GM23338 (cell line): Measurements from ENCODE around the gene PSMD3.

Experiments used
- EZH2 ChIP-seq: fragments of 200-600 bp; sonication (generic); IDR thresholded peaks from one replicate; pipeline ENCODE4 v1.8.0; 2017; ENCODE audit warnings: antibody characterized with exemption, mild to moderate bottlenecking, low read depth; ENCODE audit not compliant: unreplicated experiment
- EZH2phosphoT487 ChIP-seq: fragments of 200-600 bp; sonication (generic); IDR thresholded peaks from one replicate; pipeline ENCODE4 v1.8.1; 2018; ENCODE audit warnings: antibody characterized with exemption; ENCODE audit not compliant: unreplicated experiment
- STAT1 ChIP-seq: IDR thresholded peaks from one replicate; pipeline ENCODE4 v1.6.1; 2016; ENCODE audit warnings: antibody characterized with exemption; ENCODE audit not compliant: unreplicated experiment
- TF ChIP-seq, protein P1 (sequence below), 2 experiments: fragments of 200-600 bp in 1 of 2; sonication (generic) in 1 of 2; conservative IDR thresholded peaks; 2 replicates each; pipeline versions ENCODE4 v1.5.1 to v1.6.1; 2016 to 2017; ENCODE audit warnings: antibody characterized with exemption in 2 of 2, low read depth in 2 of 2, mild to moderate bottlenecking in 2 of 2, moderate library complexity in 1 of 2

DNA sequence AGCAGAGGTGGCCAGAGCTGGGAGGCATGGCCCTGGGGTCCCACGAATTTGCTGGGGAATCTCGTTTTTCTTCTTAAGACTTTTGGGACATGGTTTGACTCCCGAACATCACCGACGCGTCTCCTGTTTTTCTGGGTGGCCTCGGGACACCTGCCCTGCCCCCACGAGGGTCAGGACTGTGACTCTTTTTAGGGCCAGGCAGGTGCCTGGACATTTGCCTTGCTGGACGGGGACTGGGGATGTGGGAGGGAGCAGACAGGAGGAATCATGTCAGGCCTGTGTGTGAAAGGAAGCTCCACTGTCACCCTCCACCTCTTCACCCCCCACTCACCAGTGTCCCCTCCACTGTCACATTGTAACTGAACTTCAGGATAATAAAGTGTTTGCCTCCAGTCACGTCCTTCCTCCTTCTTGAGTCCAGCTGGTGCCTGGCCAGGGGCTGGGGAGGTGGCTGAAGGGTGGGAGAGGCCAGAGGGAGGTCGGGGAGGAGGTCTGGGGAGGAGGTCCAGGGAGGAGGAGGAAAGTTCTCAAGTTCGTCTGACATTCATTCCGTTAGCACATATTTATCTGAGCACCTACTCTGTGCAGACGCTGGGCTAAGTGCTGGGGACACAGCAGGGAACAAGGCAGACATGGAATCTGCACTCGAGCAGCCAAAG lies 36.9 kb downstream of the PSMD3 start:
- TF ChIP-seq, protein P1, sequence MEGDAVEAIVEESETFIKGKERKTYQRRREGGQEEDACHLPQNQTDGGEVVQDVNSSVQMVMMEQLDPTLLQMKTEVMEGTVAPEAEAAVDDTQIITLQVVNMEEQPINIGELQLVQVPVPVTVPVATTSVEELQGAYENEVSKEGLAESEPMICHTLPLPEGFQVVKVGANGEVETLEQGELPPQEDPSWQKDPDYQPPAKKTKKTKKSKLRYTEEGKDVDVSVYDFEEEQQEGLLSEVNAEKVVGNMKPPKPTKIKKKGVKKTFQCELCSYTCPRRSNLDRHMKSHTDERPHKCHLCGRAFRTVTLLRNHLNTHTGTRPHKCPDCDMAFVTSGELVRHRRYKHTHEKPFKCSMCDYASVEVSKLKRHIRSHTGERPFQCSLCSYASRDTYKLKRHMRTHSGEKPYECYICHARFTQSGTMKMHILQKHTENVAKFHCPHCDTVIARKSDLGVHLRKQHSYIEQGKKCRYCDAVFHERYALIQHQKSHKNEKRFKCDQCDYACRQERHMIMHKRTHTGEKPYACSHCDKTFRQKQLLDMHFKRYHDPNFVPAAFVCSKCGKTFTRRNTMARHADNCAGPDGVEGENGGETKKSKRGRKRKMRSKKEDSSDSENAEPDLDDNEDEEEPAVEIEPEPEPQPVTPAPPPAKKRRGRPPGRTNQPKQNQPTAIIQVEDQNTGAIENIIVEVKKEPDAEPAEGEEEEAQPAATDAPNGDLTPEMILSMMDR (conservative IDR thresholded peaks at IDR 0.05; ENCODE audit: low read depth in 2 of 2), result no peak
- no peak for TF ChIP-seq EZH2
- TF ChIP-seq EZH2phosphoT487, result no peak
- no peak for TF ChIP-seq STAT1
